CD4-positive, alpha-beta T cell treated with Interleukin-4 for 1 hour (primary cell): Measurements from ENCODE around the gene OR10R2.
A peak's percentile ranks its signal among the peaks of the same experiment; 100 is the strongest.
"Not testable (repeated sequence)": the region's sequence is repeated elsewhere in the genome, so short reads cannot be mapped to it uniquely, and the experiment has no call there.

ENCODE experiments used
- DNase-seq, 2 donors: peaks; one replicate each; pipeline ENCODE4 v3.0.0-alpha.2; 2020 to 2022

Gene OR10R2

GRCh38 chr1:158471920-158472319 lies at the start of gene OR10R2:
Gene OR10R2, plus strand, starts transcription at chr1:158472220. Its CDS starts 106 bp downstream, at chr1:158472326.
- DNase-seq = no peak

- DNase-seq = no peak
Observed at GRCh38 chr1:158425027-158425426, 47.0 kb upstream of the OR10R2 start.

GRCh38 chr1:158426137-158426536 lies 45.9 kb upstream of the OR10R2 start, which contains the start of gene OR10K2:
Gene OR10K2, minus strand, starts transcription at chr1:158426237. Its CDS starts 5,371 bp downstream, at chr1:158420866.
- DNase-seq = no peak

GRCh38 chr1:158430163-158430562 lies 41.9 kb upstream of the OR10R2 start:
- not testable (repeated sequence) for DNase-seq

- no peak for DNase-seq
Observed at GRCh38 chr1:158434741-158435140, 37.3 kb upstream of the OR10R2 start.

GRCh38 chr1:158445376-158445775 lies 26.6 kb upstream of the OR10R2 start:
- DNase-seq = no peak

- no peak for DNase-seq
Observed at GRCh38 chr1:158454537-158454936, 17.5 kb upstream of the OR10R2 start.

- no peak for DNase-seq
Observed at GRCh38 chr1:158457246-158457645, 14.8 kb upstream of the OR10R2 start.

GRCh38 chr1:158458263-158458662 lies 13.8 kb upstream of the OR10R2 start:
- no peak for DNase-seq

- no peak for DNase-seq
Observed at GRCh38 chr1:158461534-158461933, 10.5 kb upstream of the OR10R2 start, which contains the start of gene OR10K1. Gene OR10K1, plus strand, starts transcription at chr1:158461834. Its CDS starts 3,728 bp downstream, at chr1:158465562.

- DNase-seq = no peak
Observed at GRCh38 chr1:158485455-158485854, 13.4 kb downstream of the OR10R2 start.

GRCh38 chr1:158491316-158491715 lies 19.3 kb downstream of the OR10R2 start:
- no peak for DNase-seq

- no peak for DNase-seq
Observed at GRCh38 chr1:158493054-158493453, 21.0 kb downstream of the OR10R2 start.

GRCh38 chr1:158494796-158495195 lies 22.8 kb downstream of the OR10R2 start:
- DNase-seq = no peak

- DNase-seq = peak in 1 of 2 donors; percentile 3
Observed at GRCh38 chr1:158496374-158496773, 24.4 kb downstream of the OR10R2 start.

- peak; percentile 51 to 52 for DNase-seq
Observed at GRCh38 chr1:158506369-158506987, 34.5 kb downstream of the OR10R2 start.

- no peak for DNase-seq
Observed at GRCh38 chr1:158507511-158507910, 35.5 kb downstream of the OR10R2 start.

- no peak for DNase-seq
Observed at GRCh38 chr1:158509471-158510156, 37.6 kb downstream of the OR10R2 start.

GRCh38 chr1:158516966-158517365 lies 44.9 kb downstream of the OR10R2 start:
- DNase-seq = no peak

GRCh38 chr1:158520021-158520420 lies 48.0 kb downstream of the OR10R2 start:
- no peak for DNase-seq

- no peak for DNase-seq
Observed at GRCh38 chr1:158520955-158521665, 49.1 kb downstream of the OR10R2 start.

GRCh38 chr1:158521666-158522058 lies 49.6 kb downstream of the OR10R2 start:
- no peak for DNase-seq

GRCh38 chr1:158527190-158527815 lies 55.3 kb downstream of the OR10R2 start:
- peak in 1 of 2 donors; percentile 22 for DNase-seq
